Raji (cell line): ENCODE data around the gene TTC28.

Experiments
- POLR2A ChIP-seq: IDR thresholded peaks from 2 replicates; pipeline ENCODE4 v1.6.1; 2011; ENCODE audit warnings: low read depth, low read length, control low read depth; ENCODE audit not compliant: insufficient read depth

TTC28 gene

GRCh38 chr22:28001171-28001835, 678.3 kb downstream of the TTC28 start:
- no peak for TF ChIP-seq POLR2A

GRCh38 chr22:28000361-28000760, 679.3 kb downstream of the TTC28 start:
- no peak for TF ChIP-seq POLR2A

GRCh38 chr22:27999876-28000275, 679.8 kb downstream of the TTC28 start:
- no peak for TF ChIP-seq POLR2A

GRCh38 chr22:27998511-27999410, 680.9 kb downstream of the TTC28 start:
- TF ChIP-seq POLR2A = no peak

DNA sequence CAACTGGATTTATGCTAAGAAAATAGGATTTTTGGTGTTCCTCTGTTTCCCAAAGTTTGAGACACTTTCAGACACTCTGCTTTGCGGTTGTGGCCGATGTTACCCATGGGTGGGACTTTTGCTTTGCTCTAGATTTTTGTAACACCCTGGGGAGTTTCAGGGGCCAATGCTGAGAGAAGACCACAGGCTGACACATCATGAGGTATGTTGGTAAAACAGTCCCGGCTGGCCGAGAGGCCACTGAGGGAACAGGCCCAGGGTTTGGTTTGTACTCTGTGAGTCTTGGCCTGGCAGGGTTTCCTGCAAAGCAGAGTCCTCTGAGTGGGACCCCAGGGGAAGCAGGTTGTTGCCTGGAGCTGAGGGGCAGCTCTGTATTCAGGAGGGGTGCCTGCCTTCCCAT, 682.1 kb downstream of the TTC28 start:
- TF ChIP-seq POLR2A = no peak

GRCh38 chr22:27996981-27997380, 682.7 kb downstream of the TTC28 start:
- TF ChIP-seq POLR2A = no peak

GRCh38 chr22:27996529-27996925, 683.1 kb downstream of the TTC28 start:
- no peak for TF ChIP-seq POLR2A

- TF ChIP-seq POLR2A = no peak
These were observed 683.7 kb downstream of the TTC28 start for GRCh38 chr22:27995801-27996528.

- TF ChIP-seq POLR2A = no peak
These were observed 684.9 kb downstream of the TTC28 start for GRCh38 chr22:27994481-27995331.

DNA sequence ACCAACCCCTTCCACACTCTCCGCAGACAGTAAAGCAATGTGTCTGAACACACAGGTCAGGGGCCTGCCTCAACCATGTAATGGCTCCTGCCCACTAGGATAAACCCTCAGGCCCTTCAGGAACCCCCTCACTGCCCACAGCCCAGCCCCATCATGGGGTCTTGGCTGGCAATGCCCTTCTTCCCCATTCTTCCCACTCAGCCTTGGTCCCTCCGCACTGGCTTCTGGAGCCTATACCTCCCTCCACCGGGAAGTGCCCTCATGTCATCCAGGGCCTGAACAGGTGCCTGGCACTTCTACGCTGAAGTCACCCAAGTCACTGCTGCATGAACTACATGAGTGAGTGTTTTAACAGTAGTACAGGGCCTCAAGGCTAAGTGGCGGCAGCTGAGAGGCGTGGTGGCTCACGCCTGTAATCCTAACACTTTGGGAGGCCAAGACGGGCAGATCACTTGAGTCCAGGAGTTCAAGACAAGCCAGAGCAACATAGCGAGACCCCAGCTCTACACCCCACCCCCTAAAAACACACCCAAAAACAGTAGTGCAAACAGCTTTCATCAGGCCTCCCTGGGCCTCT, 685.8 kb downstream of the TTC28 start:
- TF ChIP-seq POLR2A = no peak

- no peak for TF ChIP-seq POLR2A
These were observed 686.4 kb downstream of the TTC28 start for GRCh38 chr22:27993201-27993635.

- TF ChIP-seq POLR2A = no peak
These were observed 687.1 kb downstream of the TTC28 start for GRCh38 chr22:27992294-27993165.

DNA sequence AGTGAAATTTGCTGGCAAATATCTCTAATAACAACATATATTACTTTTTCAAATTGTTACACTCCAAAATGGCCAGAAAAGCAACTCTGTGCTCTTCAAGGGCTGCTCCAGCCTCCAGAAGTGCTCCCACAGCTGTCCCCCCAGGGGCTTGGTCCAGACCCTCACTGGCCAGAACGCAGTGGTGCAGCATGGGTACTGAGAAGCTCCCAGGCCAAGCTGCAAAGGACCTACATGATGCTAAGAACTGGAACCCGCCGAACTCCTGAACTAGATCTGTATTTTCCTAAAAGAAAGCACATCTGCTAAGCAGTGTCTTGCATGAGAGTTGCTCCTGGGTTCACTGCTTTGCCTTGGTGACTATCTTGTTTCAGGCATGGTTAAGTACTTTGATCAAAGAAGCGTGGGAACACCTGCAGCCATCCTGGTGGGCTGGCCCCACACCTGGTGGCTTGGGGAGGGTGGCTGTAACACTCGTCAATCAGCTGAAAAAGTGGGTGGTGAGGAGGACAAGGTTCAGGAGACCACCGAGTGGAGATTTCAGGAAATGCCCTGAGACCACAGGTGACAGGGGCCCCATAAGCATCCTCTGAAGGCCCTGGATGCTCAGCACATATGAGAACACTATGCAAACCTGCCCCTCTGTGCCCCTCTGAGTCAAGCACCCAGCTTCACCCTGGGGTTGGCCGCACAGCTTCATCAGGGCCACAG, 687.9 kb downstream of the TTC28 start:
- TF ChIP-seq POLR2A = no peak
